Hematopoietic multipotent progenitor cell treated with erythropoietin and hydrocortisone succinate and interleukin-3 and kit ligand, for 17 days (in vitro differentiated cells): Measurements from ENCODE around the gene COX7A1.
A peak's percentile ranks its signal among the peaks of the same experiment; 100 is the strongest.

ENCODE experiments used
- DNase-seq: peaks from one replicate; pipeline ENCODE4 v3.0.0-alpha.2; 2015; ENCODE audit warnings: low spot score

Gene COX7A1

DNA sequence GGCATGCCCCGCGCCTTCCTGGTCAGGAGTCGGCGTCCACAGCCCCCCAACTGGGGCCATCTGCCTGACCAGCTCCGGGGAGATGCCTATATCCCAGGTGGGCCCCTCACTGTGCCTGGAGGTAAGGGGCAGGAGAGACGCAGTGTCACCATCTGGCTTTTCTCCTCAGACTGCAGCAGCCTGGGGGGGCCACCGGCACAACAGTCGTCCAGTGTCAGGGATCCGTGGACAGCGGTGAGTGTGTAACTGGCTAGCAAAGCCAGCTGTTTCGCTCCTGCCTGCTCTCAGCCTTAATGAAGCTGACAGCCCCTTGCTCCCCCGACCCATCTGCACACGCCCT is 41.1 kb downstream of the COX7A1 start:
- DNase-seq = no peak

DNA sequence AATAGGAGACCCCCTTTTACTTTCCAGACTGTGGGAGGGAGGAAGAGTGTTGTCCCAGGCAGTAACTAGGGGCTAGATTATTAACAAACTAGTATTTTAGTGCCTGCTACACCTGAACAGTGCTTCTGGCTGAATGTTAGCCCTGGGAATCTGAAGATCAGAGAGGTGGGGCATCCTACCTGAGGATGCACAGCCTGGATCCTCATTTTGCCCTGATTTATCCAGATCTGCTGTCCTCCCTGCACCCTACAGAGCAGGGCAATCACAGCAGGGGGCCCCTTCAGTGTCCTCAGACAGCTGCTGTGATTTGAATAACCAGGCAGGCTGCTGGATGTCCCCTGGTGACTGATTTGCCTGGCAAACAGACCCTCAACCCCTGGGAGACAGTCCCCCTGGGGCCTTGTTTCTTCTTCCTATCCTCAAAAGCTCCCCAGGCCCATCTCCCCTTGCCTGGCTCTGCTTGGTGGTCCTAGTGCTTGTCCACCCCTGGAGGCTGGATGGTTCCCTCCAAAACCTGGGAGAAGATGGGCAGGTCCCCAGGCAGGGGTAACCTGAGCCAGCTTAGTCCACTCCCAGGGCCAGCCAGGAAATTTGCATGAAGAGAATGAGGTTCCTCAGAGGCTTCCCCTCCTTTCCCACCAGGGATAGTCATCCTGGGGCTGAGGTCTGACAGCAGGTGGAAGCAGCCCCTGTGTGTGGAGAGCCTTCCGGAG is 41.6 kb downstream of the COX7A1 start, which contains the start of gene OVOL3:
Gene OVOL3 (plus strand): TSS at position 657 of the 713 bp plus-strand sequence. CDS start 60 bp downstream, outside the sequence.
- no peak for DNase-seq

DNA sequence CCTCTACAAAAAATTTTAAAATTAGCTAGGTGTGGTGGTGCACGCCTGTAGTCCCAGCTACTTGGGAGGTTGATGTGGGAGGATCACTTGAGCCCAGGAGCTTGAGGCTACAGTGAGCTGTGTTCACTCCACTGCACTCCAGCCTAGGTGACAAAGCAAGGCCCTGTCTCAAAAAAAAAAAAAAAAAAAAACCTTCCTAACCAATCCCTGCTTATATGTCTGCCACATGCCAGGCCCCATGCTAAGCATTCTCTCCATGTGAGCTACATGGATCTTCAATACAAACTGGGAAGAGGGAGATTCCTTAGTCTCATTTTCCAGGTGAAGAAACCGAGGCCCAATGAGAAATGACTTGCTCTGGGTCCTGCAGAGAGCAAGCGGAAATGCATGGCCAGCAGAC is 43.6 kb downstream of the COX7A1 start:
- no peak for DNase-seq

DNA sequence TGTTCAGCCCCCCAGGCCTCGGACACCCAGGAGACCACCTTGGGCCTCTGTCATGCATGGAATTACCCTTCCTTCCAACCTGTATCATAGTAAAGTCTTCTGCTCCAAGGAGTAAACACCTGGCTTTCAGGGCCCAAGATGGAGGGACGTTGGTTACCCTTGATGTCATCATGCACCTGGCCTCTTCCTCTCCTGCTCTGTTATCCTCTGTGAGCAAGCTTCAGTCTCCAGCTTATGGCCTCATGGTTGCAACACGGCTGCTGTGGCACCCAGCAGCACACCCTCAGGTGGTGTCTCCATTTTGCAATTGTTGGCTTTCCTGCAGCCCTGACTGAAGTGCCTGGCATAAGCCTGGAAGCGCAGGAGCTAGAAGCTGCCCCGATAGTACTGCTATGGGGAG is 45.3 kb downstream of the COX7A1 start:
- DNase-seq = no peak

DNA sequence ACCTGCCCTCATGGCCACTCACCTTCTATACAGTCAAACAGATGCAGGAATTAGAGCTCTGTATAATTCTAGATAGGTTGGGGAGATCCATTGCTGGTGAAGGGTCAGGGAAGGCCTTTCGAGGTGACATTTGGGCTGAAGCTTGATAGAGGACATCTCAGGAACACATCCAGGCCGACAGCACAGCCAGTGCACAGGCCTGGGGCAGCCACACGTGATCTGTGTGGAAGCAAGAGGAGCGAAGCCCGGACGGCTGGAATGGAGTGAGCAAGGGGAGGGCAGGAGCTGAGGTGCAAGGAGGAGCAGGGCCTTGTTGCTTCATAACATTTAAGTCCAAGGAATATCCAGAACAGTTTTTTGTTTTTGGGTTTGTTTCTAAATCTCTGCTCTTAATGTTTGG is 45.8 kb downstream of the COX7A1 start:
- DNase-seq = no peak

DNA sequence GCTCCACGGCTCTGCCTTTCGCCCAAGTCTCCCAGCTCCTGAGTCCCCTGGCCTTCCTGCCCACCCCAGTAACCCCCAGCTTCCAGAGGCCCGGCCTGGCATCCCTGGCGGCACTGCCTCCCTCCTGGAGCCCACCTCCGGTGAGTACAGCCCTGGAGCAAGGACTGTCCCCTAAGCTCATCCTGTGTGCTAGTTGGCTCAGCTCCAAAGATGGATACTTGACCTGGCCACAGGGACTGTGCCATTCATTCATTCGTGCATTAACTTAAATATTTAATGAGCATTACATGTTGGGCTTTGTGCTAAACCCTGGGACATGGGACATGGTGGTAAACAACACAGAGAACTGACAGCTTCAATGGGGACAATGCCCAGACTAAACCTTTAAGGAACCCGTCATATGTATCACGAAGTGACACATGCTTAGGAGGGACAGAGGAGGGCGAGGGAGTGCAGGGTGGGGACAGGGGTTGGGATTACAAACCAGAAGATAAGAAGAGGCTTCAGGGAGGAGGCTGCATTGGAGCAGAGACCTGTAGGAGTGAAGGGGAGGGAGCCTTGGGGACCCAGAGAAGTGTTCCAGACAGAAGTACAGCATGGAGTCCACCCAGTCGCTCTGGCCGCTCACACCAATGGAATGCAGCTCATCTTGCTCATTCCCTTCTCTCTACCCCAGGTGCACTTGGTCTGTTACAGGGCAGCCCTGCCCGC is 48.2 kb downstream of the COX7A1 start:
- DNase-seq = peak; percentile 69

DNA sequence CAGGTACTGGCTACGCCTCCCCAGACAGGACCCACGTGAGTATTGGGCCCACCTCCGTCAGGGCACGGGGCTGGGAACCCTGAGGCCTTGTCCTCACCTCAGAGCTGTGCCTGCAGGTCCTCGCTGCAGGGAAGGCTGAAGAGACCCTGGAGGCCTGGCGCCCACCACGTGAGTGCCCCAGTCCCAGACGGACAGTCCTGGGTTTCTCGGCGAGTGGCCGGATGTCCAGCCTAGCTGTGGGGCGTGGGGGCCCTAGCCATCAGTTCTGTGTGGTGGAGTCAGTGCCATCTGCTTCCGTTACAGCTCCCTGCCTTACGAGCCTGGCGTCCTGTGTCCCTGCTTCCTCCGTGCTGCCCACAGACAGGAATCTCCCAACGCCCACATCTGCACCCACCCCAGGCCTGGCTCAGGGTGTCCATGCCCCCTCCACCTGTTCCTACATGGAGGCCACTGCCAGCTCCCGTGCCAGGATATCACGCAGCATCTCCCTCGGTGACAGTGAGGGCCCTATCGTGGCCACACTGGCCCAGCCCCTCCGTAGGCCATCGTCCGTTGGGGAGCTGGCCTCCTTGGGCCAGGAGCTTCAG is 49.1 kb downstream of the COX7A1 start:
- DNase-seq = no peak

DNA sequence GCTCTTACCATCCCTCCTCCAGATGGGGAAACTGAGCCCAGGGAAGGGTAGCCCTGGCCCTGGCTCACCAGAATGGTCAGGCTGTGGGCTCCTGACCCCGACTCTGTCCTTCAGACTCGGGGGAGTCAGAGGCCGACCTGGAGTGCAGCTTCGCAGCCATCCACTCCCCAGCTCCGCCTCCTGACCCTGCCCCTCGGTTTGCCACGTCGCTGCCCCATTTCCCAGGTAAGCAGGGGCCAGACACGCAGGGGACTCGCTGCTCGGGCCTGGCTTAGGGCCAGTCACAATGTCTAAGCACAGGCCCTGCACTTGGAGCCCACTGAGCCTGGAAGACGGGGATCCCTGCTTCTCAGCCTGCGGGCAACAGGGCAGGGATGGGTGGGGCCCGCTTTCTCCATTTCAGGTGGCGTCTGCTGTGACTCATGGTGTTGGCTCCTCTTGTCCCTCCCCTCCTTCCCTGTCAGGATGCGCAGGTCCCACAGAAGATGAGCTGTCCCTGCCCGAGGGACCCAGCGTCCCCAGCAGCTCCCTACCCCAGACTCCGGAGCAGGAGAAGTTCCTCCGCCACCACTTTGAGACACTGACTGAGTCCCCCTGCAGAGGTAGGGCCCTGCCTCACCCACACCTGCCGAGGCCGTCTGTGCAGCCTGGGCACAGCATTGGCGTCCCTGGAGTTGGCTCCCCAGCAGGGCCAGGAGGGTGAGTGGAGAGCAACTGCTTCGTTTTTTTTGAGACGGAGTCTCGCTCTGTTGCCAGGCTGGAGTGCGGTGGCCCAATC is 50.5 kb downstream of the COX7A1 start:
- DNase-seq = peak; percentile 30
